Thymus (tissue), 11 donors: ENCODE data around the gene G6PC1. TPM values are rescaled to one million over a fixed set of nuclear protein-coding genes. Genes with fewer than 3 reads are reported as not detected.

Source experiments
- DNase-seq, 9 donors: peaks; one replicate each; pipeline ENCODE4 v3.0.0-alpha.2; 2013; ENCODE audit warnings: low spot score in 9 of 9, low read depth in 6 of 9, missing footprints in 1 of 9
- H3K27ac ChIP-seq, 2 donors: one replicate each; pipeline ENCODE4 v1.5.1; 2013; ENCODE audit warnings: control low read depth in 1 of 2, low read depth in 1 of 2, low read length in 1 of 2, mild to moderate bottlenecking in 1 of 2, moderate library complexity in 1 of 2
- H3K27me3 ChIP-seq, 2 donors: one replicate each; pipeline ENCODE4 v1.5.1; 2013; ENCODE audit warnings: low read length in 1 of 2; ENCODE audit not compliant: control insufficient read depth in 2 of 2, insufficient read depth in 1 of 2
- H3K36me3 ChIP-seq, 2 donors: one replicate each; pipeline ENCODE4 v1.5.1; 2013; ENCODE audit warnings: low read length in 1 of 2, mild to moderate bottlenecking in 1 of 2, moderate library complexity in 1 of 2; ENCODE audit not compliant: control insufficient read depth in 2 of 2, insufficient read depth in 2 of 2
- H3K4me1 ChIP-seq, 2 donors: one replicate each; pipeline ENCODE4 v1.5.1; 2013; ENCODE audit warnings: low read length in 2 of 2; ENCODE audit not compliant: control insufficient read depth in 2 of 2, insufficient read depth in 2 of 2
- H3K4me3 ChIP-seq, 2 donors: one replicate each; pipeline ENCODE4 v1.5.1; 2013; ENCODE audit warnings: low read length in 2 of 2, control low read depth in 1 of 2, mild to moderate bottlenecking in 1 of 2
- H3K9me3 ChIP-seq, 2 donors: one replicate each; pipeline ENCODE4 v1.5.1; 2013; ENCODE audit warnings: low read length in 1 of 2, mild to moderate bottlenecking in 1 of 2; ENCODE audit not compliant: control insufficient read depth in 2 of 2, insufficient read depth in 1 of 2
- WGBS: extraction: QIAGEN DNeasy Blood & Tissue Kit; methylation state at CpG from one replicate; pipeline ENCODE4 v1.1.7; 2013; 5-methylcytosine and 5-hydroxymethylcytosine counted together
- polyA plus RNA-seq: library from polyadenylated mRNA; stranded (reverse); fragments of 200-250 nt; gene quantifications from one replicate; pipeline ENCODE4 v1.2.3, GENCODE V29; 2013
- total RNA-seq: library from RNA; stranded (reverse); fragments of 120-200 nt; gene quantifications from one replicate; pipeline ENCODE4 v1.2.4, GENCODE V29; 2013
- donor health status: healthy.

The G6PC1 gene
- total and polyA plus RNA-seq, 2 donors: 0.05 to 0.07 TPM

GRCh38 chr17:42950044-42950783 is 49.6 kb downstream of the G6PC1 start:
- H3K9me3 ChIP-seq: no peaks in the 10 kb centered on the region
- no peaks in the 10 kb centered on the region for H3K27me3 ChIP-seq
- peaks cover 47 to 50% of the 10 kb centered on the region in 2 donors for H3K36me3 ChIP-seq
- no peak overlapping the region for H3K27ac ChIP-seq
- no peak overlapping the region for H3K4me3 ChIP-seq
- 97% methylated on average over 13 of the region's 13 CpGs for WGBS
- DNase-seq: no peak
- no peaks in the 10 kb centered on the region for H3K4me1 ChIP-seq

Other genes with a start within 250 kb of the G6PC1 start
- gene TUBG2, start 241.5 kb upstream of the G6PC1 start, total RNA-seq: 3.0 TPM
- gene TUBG2, start 241.5 kb upstream of the G6PC1 start, polyA plus RNA-seq: 11.3 TPM
- gene PLEKHH3, start 223.8 kb upstream of the G6PC1 start, total RNA-seq: 8.2 TPM
- gene PLEKHH3, start 223.8 kb upstream of the G6PC1 start, polyA plus RNA-seq: 20.3 TPM
- gene CCR10, start 219.0 kb upstream of the G6PC1 start, total RNA-seq: 0.80 TPM
- gene CCR10, start 219.0 kb upstream of the G6PC1 start, polyA plus RNA-seq: 1.2 TPM
- gene CNTNAP1, start 218.3 kb upstream of the G6PC1 start, total RNA-seq: 0.76 TPM
- 2.1 TPM for gene CNTNAP1, start 218.3 kb upstream of the G6PC1 start, polyA plus RNA-seq
- 18.5 TPM for gene EZH1, start 155.8 kb upstream of the G6PC1 start, total RNA-seq
- gene EZH1, start 155.8 kb upstream of the G6PC1 start, polyA plus RNA-seq: 38.8 TPM
- gene RAMP2, start 139.6 kb upstream of the G6PC1 start, total RNA-seq: 8.4 TPM
- 22.1 TPM for gene RAMP2, start 139.6 kb upstream of the G6PC1 start, polyA plus RNA-seq
- gene VPS25, start 127.3 kb upstream of the G6PC1 start, total RNA-seq: 75.0 TPM
- gene VPS25, start 127.3 kb upstream of the G6PC1 start, polyA plus RNA-seq: 58.3 TPM
- 0.05 TPM for gene WNK4, start 120.2 kb upstream of the G6PC1 start, total RNA-seq
- 0.11 TPM for gene WNK4, start 120.2 kb upstream of the G6PC1 start, polyA plus RNA-seq
- gene COA3, start 102.1 kb upstream of the G6PC1 start, total RNA-seq: 72.4 TPM
- gene COA3, start 102.1 kb upstream of the G6PC1 start, polyA plus RNA-seq: 95.5 TPM
- gene CNTD1, start 101.9 kb upstream of the G6PC1 start, total RNA-seq: 0.09 TPM
- gene CNTD1, start 101.9 kb upstream of the G6PC1 start, polyA plus RNA-seq: 0.32 TPM
- gene BECN1, start 76.5 kb upstream of the G6PC1 start, total RNA-seq: 67.0 TPM
- 79.5 TPM for gene BECN1, start 76.5 kb upstream of the G6PC1 start, polyA plus RNA-seq
- 43.9 TPM for gene PSME3, start 67.4 kb upstream of the G6PC1 start, total RNA-seq
- gene PSME3, start 67.4 kb upstream of the G6PC1 start, polyA plus RNA-seq: 35.0 TPM
- 0.28 TPM for gene AOC2, start 56.2 kb upstream of the G6PC1 start, total RNA-seq
- gene AOC2, start 56.2 kb upstream of the G6PC1 start, polyA plus RNA-seq: 1.1 TPM
- gene AOC3, start 49.6 kb upstream of the G6PC1 start, total RNA-seq: 1.2 TPM
- gene AOC3, start 49.6 kb upstream of the G6PC1 start, polyA plus RNA-seq: 16.0 TPM
- 34.2 TPM for gene AARSD1, start 63.7 kb downstream of the G6PC1 start, total RNA-seq
- gene AARSD1, start 63.7 kb downstream of the G6PC1 start, polyA plus RNA-seq: 42.5 TPM
- 0.76 TPM for gene PTGES3L, start 79.3 kb downstream of the G6PC1 start, total RNA-seq
- gene PTGES3L, start 79.3 kb downstream of the G6PC1 start, polyA plus RNA-seq: 1.1 TPM
- gene RUNDC1, start 79.8 kb downstream of the G6PC1 start, total RNA-seq: 7.1 TPM
- 8.8 TPM for gene RUNDC1, start 79.8 kb downstream of the G6PC1 start, polyA plus RNA-seq
- gene RPL27, start 97.6 kb downstream of the G6PC1 start, total RNA-seq: 2,182 TPM
- 4,515 TPM for gene RPL27, start 97.6 kb downstream of the G6PC1 start, polyA plus RNA-seq
- 53.1 TPM for gene IFI35, start 106.0 kb downstream of the G6PC1 start, total RNA-seq
- 47.6 TPM for gene IFI35, start 106.0 kb downstream of the G6PC1 start, polyA plus RNA-seq
- 46.8 TPM for gene VAT1, start 121.6 kb downstream of the G6PC1 start, total RNA-seq
- gene VAT1, start 121.6 kb downstream of the G6PC1 start, polyA plus RNA-seq: 51.7 TPM
- 0.42 TPM for gene RND2, start 124.4 kb downstream of the G6PC1 start, total RNA-seq
- 0.41 TPM for gene RND2, start 124.4 kb downstream of the G6PC1 start, polyA plus RNA-seq
- 23.8 TPM for gene BRCA1, start 224.6 kb downstream of the G6PC1 start, total RNA-seq
- 2.0 TPM for gene BRCA1, start 224.6 kb downstream of the G6PC1 start, polyA plus RNA-seq